Coronary artery (tissue), 2 donors: Measurements from ENCODE around the gene JAG2.

ENCODE experiments used
- DNase-seq: peaks from one replicate; pipeline ENCODE4 v3.0.0-alpha.2; 2017; ENCODE audit warnings: low spot score
- H3K27ac ChIP-seq, 2 donors: fragments of 200-600 bp; sonication (generic); one replicate each; pipeline ENCODE4 v1.5.1; 2016 to 2019
- H3K4me3 ChIP-seq: fragments of 200-600 bp; sonication (generic); 2 replicates; pipeline ENCODE4 v1.5.1; 2016; ENCODE audit warnings: mild to moderate bottlenecking, moderate library complexity
- TF ChIP-seq, protein P1 (sequence below): fragments of 200-600 bp; sonication (generic); IDR thresholded peaks from one replicate; pipeline ENCODE4 v1.5.1; 2019; ENCODE audit warnings: antibody characterized with exemption

The JAG2 gene

DNA sequence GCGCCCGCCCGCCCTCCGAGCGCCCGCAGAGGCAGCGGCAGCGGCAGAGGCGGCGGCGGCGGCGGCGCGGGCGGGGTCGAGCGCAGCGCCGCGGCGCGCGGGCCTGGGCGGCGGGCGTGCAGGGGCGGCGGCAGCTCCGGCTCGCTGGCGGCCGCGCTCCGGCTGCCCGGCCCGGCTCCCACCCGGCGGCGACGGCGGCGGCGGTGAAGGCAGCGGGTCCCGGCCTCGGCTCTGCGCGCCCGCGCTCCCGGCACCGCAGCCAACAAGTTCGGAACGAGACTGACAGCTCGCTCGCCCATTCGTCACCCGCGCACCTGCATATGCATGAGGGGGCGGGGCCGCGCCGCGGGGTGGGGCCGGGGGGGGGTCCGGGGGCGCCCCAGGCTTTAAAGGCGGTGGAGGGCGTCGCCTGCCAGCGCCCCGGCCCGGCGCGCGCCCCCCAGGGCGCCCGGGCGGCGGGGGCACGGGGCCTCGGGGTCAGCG is at the start of gene JAG2:
JAG2 (minus strand) TSS at position 281 of the 483 bp plus-strand sequence. CDS start 356 bp downstream, outside the sequence.
- Histone ChIP-seq H3K4me3 (peak within 1 kb of the TSS; percentile 77), H3K27ac (peak within 1 kb of the TSS in 1 of 2 donors; percentile 77)
- TF ChIP-seq, protein P1, sequence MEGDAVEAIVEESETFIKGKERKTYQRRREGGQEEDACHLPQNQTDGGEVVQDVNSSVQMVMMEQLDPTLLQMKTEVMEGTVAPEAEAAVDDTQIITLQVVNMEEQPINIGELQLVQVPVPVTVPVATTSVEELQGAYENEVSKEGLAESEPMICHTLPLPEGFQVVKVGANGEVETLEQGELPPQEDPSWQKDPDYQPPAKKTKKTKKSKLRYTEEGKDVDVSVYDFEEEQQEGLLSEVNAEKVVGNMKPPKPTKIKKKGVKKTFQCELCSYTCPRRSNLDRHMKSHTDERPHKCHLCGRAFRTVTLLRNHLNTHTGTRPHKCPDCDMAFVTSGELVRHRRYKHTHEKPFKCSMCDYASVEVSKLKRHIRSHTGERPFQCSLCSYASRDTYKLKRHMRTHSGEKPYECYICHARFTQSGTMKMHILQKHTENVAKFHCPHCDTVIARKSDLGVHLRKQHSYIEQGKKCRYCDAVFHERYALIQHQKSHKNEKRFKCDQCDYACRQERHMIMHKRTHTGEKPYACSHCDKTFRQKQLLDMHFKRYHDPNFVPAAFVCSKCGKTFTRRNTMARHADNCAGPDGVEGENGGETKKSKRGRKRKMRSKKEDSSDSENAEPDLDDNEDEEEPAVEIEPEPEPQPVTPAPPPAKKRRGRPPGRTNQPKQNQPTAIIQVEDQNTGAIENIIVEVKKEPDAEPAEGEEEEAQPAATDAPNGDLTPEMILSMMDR: no peak
- no peak for DNase-seq

- H3K27ac ChIP-seq: no peak overlapping the region
- DNase-seq: no peak
These were observed 49.2 kb upstream of the JAG2 start for GRCh38 chr14:105217774-105218173.

GRCh38 chr14:105216490-105217247 is 48.1 kb upstream of the JAG2 start:
- Histone ChIP-seq H3K27ac (no peak overlapping the region), H3K4me3 (no peak overlapping the region)
- no peak for DNase-seq
- TF ChIP-seq, protein P1: no peak

More at GRCh38 chr14:105217774-105218173, 49.2 kb upstream of the JAG2 start:
- H3K4me3 ChIP-seq: no peak overlapping the region
- TF ChIP-seq, protein P1: no peak

- Histone ChIP-seq H3K27ac (no peak overlapping the region), H3K4me3 (no peak overlapping the region)
- TF ChIP-seq, protein P1: no peak
- no peak for DNase-seq
These were observed 47.0 kb upstream of the JAG2 start for GRCh38 chr14:105215602-105216001.

DNA sequence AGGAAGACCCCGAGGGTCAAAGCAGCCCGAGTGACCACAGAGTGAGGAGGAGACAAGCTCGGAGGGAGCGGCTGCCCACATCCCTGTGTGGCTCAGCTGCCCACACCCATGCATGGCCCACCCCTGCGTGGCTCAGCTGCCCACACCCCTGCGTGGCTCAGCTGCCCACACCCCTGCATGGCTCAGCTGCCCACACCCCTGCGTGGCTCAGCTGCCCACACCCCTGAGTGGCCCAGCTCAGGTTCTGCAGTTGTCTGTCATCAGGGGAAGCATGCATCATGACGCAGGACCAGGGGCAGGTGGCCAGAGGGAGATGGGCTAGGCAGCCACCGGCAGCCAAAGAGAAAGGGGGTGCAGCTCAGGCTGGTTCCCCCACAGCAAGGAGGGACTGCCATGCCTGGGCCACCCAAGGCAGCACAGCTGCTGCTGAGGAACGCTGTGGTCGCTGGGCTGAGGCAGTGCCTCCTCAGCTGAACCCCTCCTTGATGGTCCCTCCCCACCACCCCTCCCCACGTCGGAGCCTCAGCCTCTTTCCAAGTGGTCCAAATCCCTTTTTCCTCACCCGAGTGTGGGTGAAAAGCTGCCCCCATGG is 45.8 kb upstream of the JAG2 start:
- H3K27ac ChIP-seq: no peak overlapping the region
- TF ChIP-seq, protein P1: no peak
- H3K4me3 ChIP-seq: no peak overlapping the region
- no peak for DNase-seq

DNA sequence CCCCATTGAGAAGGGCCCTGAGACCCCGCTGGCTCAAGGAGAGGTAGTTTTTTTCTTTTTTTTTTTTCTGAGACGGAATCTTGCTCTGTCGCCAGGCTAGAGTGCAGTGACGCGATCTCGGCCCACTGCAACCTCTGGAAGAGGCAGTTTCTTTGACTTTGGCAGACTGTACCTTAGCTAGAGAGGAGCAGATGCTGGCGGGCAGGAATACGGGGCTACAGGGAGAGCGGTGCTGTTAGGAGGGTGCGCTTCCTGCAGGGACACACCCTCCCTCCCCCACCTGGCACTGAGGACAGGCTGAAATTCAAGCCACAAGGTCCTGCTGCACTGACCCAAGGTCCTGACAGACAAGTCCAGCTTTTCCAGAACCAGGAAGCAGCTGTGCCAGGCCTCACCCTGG is 44.8 kb upstream of the JAG2 start:
- no peak for DNase-seq
- no peak overlapping the region for H3K27ac ChIP-seq
- H3K4me3 ChIP-seq: no peak overlapping the region
- TF ChIP-seq, protein P1: no peak
